HG03060 (cell line): ENCODE measurements around the gene HES3.
A peak's percentile ranks its signal among the peaks of the same experiment; 100 is the strongest.
"Not testable (repeated sequence)": the region's sequence is repeated elsewhere in the genome, so short reads cannot be mapped to it uniquely, and the experiment has no call there.

Source experiments
- ATAC-seq: cut with Tn5 transposase; IDR thresholded peaks from one replicate; pipeline ENCODE4 v1.9.1; 2021; ENCODE audit warnings: low read depth, moderate number of reproducible peaks; ENCODE audit not compliant: unreplicated experiment

The HES3 gene

DNA sequence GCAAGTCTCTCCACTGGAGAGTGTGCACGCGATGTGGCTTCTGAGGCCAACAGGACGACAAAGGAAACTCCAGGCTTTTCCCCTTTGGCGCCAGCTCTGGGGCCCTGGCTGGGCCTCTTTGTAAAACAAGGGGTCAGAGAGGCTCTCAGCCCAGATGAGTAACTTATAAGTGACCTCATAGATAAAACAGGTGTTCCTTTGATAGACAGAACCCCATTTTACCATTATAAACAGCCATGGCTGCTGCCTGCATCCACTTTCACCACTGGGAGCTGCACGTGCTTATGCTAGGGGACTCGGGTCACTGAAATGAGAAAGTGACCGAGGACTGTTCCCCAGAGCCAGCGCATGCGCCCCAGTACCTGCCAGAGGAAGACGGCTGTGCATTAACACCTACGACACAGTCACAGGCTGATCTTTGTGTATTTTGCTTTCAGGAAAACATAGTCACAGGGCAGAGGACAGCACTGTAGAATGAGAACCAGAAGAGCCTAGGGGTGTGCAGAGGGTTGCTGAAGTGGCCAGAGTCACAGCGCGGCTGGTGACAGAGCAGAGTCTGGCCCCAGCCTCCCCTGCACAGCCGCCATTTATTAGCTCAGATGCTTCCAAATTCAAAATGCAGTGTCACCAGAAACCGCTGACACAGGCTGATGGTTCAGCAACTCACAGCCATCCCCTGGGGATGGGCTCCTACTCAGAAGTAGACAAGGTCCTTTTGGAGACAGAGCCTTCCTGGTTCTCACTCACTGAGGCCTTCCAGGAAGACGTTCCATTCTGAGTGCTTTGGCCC, 25.4 kb upstream of the HES3 start:
- ATAC-seq, result no peak

DNA sequence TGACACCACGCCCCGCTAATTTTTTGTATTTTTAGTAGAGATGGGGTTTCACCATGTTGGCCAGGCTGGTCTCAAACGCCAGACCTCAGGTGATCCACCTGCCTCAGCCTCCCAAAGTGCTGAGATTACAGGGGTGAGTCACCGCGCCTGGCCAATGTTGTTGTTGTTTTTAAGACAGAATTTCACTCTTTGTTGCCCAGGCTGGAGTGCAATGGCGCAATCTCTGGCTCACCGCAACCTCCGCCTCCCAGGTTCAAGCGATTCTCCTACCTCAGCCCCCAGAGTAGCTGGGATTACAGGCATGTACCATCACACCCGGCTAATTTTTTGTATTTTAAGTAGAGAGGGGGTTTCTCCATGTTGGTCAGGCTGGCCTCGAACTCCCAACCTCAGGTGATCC, 24.3 kb upstream of the HES3 start:
- not testable (repeated sequence) for ATAC-seq

DNA sequence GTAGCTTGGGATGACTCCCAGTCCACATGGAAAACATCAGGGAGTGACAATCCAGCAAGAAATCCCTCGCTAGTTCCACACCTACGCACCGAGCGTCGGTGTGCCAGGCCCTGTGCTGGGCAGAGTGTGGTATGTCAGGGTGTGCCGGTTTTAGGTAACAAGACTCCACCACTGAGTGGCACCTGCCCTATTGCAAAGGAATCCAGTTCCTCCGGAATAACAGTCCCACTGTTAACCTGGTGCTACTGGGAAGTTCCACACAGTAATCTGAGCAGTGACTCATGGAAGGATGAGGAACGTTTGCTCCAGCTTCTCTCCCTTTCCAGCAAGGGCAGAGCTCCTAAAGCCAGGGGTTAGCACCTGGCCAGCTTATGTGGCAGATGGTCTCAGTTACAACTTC, 23.7 kb upstream of the HES3 start:
- no peak for ATAC-seq

- ATAC-seq, result no peak
These were observed 22.7 kb upstream of the HES3 start for GRCh38 chr1:6221210-6221784.

DNA sequence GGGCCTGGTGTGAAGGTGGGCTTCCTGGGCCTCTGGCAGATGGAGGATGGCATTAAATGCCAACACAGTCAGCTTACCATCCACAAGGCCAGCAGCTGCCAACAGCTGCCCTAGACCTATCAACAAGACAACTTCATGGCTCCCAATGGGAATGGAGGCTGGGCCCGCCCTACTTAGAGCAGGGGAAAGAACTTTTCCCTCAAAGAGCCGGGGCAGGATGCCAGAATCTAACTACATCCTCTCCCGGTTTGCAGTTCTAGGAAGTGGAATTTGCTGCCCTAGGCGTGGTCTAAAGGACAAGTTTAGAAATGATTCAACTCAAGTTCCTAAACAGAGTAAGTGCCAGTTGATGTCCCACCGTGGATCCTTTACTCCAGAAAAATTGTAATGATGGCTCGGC, 21.3 kb upstream of the HES3 start:
- ATAC-seq, result no peak

- no peak for ATAC-seq
These were observed 20.4 kb upstream of the HES3 start for GRCh38 chr1:6223617-6224016.

GRCh38 chr1:6224718-6225117, 19.3 kb upstream of the HES3 start:
- ATAC-seq, result no peak

DNA sequence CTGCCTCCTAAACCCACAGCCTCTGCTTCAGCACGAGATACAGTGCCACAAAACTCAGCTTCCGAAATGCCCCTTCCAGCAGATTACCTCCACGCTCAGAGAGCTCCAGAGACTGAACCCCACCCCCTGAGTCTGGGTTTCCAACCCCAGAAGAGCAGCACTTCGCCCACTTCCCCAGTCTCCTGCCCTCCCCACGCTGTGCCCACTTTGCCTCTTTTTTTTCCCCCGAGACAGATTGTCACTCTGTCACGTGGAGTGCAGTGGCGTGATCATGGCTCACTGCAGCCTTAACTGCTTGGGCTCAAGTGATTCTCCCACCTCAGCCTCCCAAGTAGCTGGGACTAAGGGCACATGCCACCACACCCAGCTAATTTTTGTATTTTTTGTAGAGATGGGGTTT, 18.3 kb upstream of the HES3 start:
- ATAC-seq, result no peak

DNA sequence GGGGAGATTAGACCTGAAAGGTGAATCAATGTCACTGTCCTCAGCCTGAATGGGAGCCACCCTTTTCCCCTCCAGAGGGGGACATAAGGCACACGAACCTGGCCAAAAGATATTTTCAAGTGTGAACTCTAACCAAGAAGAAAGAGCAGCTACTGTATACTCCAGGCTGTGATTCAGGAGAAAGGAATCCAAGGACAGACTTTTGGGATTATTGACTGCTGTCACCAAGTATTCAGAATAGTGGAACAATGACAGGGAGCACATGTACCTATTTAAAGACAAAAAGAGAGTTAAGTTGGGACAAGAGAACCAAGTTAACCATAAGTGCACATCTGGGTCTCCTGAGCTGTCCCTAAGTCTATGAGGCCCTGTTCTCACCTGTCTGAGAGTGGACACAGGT, 10.6 kb upstream of the HES3 start:
- no peak for ATAC-seq

- no peak for ATAC-seq
These were observed 9.3 kb upstream of the HES3 start for GRCh38 chr1:6234502-6235295.

DNA sequence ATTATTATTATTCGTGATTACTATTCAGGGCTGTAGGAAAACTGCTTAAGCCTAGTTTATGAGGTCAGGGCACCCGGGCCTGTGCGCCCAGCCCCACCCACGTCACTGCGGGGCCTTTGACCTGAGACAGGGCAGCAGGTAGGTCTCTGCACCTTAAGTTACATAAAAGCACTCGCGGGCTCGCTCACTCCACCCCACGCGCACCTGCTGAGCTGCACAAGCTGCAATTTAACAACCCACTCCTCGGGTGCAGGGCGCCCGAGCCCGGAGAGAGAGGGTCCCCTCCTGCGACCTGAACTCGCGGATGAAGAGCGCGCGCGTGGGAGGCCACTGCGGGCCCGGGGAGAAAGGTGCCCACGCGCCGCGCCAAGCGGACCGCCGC, 8.7 kb upstream of the HES3 start:
- ATAC-seq, result peak; percentile 9

- ATAC-seq, result no peak
These were observed 6.9 kb upstream of the HES3 start for GRCh38 chr1:6237093-6237492.

DNA sequence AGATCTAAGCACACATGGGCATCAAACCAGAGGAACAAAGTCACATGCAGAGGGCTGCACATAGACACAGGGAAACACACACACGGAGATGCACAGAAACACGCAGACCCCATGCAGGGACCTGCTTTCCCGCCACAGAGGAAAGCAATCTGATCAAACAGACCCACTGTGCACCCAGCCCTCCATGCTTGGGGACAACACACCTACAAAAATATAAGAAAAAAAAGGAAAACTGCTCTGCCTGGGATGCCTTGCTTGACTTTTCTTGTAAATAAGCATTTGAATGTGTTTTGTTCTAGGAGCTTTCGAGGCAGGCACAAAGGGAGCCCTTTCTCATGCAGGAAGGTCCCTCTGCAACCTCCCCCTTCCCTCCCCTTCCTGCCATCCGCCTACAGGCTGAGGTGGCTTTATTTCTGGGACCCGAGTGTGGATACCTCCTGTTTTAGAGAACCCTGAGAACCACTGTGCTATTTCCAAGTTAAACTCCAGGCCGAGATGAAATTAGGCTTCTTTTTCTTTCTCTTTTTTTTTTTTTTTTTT, 4.7 kb upstream of the HES3 start:
- ATAC-seq, result no peak

DNA sequence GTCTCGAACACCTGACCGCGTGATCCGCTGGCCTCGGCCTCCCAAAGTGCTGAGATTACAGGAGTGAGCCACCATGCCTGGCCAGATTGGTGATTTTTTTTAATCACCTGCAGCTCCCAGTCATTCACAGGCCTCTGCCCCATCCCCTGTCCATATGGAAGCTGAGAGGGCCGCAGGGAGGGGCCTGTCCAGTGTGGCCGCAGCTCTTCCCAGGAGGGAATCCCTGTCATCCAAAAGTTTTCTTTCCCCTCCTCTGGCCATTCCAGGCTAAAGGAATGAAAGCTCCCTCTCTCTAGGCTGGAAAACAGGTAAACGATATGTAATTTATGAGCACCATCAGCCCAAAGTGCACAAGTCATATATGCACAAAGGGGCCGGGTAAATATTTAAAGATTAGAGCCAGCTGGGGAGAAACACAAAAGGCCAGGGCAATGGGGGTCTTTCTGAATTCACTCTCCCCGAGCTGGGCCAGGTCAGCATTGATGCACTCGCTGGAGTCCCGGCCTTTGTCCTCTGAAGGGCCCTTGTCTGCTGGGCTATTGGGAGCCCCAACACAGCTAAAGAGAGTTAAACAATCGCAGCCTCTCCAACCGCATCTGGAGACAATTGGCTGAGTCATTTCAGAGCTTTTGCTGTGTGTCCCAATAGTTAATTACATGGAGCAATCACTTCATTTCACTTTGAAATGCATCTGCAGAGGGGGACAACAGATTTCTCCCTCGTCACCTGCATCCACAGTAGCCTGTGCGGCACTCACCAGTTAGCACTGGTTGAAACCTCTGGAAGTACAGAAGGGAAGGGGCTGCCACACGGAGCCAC, 3.8 kb upstream of the HES3 start:
- ATAC-seq, result no peak

GRCh38 chr1:6241107-6241886, 2.7 kb upstream of the HES3 start:
- no peak for ATAC-seq

GRCh38 chr1:6241887-6242740, 1.9 kb upstream of the HES3 start:
- ATAC-seq, result no peak

- no peak for ATAC-seq
These were observed 735 bp upstream of the HES3 start for GRCh38 chr1:6243053-6243834.

- no peak for ATAC-seq
These were observed 546 bp downstream of the HES3 start for GRCh38 chr1:6244401-6245049.
